GM12874 (cell line): ENCODE results near the gene VPS13A.

Experiments
- TF ChIP-seq, protein P1 (sequence below): IDR thresholded peaks from 2 replicates; pipeline ENCODE4 v1.5.1; 2011; ENCODE audit warnings: low read depth, mild to moderate bottlenecking, control low read depth, low read length, moderate library complexity; ENCODE audit not compliant: insufficient read depth

VPS13A gene

DNA sequence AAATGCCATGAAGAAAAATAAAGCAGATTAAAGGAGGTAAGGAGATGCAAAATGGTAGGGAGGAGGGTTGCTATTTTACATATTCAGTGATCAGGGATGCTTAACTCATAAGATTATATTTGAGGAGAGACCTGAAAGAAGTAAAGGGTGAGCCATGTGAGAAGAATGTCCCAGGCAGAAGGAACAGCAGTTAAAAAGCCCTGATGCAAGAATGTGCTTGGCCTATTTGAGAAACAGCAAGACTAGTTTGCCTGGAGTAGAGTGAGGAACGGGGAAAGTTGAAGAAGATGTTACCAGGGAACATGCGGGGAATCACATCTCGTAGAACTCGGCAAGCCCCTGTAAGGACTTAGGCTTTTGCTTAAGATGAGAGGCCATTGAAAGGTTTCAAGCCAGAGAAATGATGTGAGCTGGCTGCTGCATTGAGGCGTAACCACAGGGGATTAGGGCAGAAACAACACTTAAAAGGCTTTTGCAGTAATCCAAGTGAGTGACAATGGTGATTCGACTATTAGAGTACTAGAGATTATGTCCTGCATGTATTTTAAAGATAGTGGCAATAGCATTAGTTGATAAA, 198.7 kb downstream of the VPS13A start:
- TF ChIP-seq, protein P1, sequence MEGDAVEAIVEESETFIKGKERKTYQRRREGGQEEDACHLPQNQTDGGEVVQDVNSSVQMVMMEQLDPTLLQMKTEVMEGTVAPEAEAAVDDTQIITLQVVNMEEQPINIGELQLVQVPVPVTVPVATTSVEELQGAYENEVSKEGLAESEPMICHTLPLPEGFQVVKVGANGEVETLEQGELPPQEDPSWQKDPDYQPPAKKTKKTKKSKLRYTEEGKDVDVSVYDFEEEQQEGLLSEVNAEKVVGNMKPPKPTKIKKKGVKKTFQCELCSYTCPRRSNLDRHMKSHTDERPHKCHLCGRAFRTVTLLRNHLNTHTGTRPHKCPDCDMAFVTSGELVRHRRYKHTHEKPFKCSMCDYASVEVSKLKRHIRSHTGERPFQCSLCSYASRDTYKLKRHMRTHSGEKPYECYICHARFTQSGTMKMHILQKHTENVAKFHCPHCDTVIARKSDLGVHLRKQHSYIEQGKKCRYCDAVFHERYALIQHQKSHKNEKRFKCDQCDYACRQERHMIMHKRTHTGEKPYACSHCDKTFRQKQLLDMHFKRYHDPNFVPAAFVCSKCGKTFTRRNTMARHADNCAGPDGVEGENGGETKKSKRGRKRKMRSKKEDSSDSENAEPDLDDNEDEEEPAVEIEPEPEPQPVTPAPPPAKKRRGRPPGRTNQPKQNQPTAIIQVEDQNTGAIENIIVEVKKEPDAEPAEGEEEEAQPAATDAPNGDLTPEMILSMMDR: no peak

DNA sequence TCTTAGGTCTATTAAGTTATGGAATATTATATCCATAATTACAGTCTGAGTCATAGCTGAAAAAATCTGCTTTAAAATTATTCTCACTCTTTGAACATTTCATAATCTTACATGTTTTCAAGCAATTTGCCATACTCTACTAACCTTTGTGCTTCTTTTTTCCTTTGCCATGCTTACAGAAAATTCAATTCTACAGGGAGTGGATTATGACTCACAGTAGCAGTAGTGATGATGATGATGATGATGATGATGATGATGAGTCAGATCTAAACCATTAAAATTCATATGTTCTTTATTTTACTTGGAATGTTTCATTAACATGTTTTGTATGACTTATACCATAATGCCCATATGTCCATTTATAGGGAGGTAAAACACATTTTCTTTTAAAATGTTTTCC, 207.1 kb downstream of the VPS13A start:
- TF ChIP-seq, protein P1: no peak

- TF ChIP-seq, protein P1: no peak
These were observed 208.9 kb downstream of the VPS13A start for GRCh38 chr9:77386187-77386586.

DNA sequence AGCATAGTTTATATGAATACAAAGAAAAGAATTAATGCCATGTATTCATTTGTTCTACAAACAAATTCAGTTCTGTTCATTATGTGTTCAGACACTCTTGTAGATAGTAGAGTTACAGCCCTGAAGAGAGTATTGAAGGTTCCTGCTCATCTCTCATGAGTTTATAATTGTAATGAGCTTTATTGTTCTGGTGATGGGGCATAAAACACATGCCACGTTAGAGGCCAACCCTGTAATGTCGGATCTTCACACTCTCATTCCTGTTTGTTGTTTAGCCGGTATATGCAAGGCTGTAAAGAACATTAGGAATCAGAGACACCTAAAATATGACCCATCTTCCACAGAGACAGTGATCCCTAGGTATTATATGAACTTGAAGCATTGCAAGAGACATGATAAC, 214.5 kb downstream of the VPS13A start:
- TF ChIP-seq, protein P1: no peak

GRCh38 chr9:77392328-77392727, 215.0 kb downstream of the VPS13A start:
- TF ChIP-seq, protein P1: no peak

GRCh38 chr9:77399964-77400363, 222.6 kb downstream of the VPS13A start:
- TF ChIP-seq, protein P1: no peak

DNA sequence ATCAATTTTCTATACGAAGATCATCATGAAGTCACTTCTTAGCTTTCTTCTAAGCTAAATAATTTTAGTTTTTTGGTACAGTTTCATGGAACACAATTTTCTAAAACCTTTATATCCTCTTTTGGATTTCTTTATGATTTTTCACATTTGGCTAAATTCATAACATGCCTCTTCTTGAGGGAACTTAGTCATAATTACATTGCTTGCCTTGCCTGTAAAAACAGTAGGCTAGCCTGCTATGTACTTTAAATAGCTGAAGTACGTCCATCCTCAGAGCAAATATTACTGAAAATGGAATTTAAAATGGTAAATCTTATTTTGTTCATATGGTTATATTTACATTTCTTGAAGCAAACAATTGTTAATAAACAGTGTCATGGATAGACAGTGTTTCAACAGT, 225.0 kb downstream of the VPS13A start:
- TF ChIP-seq, protein P1: no peak

DNA sequence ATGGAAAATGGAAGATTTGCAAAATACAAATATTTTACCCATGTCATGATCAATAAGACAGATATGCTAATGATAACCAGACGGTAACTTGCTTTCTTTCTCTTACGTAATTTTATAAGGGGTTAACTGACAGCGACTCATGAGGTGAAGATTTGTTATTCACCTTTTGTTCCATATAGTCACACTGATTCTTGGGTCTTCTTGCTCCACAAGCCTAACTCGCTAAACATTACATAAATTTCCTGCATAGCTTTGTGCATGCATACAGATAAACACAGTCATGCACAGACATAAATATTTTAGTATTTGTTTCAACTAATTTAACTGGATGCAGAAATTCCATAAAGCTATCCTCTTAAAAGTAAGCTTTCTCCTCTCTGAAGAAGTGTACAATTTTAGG, 225.9 kb downstream of the VPS13A start:
- TF ChIP-seq, protein P1: no peak
